Lung (tissue), 12 donors: ENCODE results near the gene TIMM10. TPM values are rescaled to one million over a fixed set of nuclear protein-coding genes. Genes with fewer than 3 reads are reported as not detected.

Experiments used
- ATAC-seq: fragments of 200-7000 bp; cut with Tn5 transposase; one replicate; pipeline ENCODE4 v1.9.1; 2020; ENCODE audit warnings: moderate number of reproducible peaks; ENCODE audit not compliant: insufficient read depth, low FRiP score
- DNase-seq, 3 donors: peaks; one replicate each; pipeline ENCODE4 v3.0.0-alpha.2; 2013 to 2017
- H3K27ac ChIP-seq, 2 donors: one replicate each; pipeline ENCODE4 v1.5.1; 2013; ENCODE audit warnings: mild to moderate bottlenecking in 2 of 2, moderate library complexity in 2 of 2, control low read depth in 1 of 2, inconsistent platforms in 1 of 2, low read depth in 1 of 2, low read length in 1 of 2
- H3K27me3 ChIP-seq, 3 donors: one replicate each; pipeline ENCODE4 v1.5.1; 2013; ENCODE audit warnings: low read length in 2 of 3; ENCODE audit not compliant: control insufficient read depth in 3 of 3, insufficient read depth in 3 of 3
- H3K36me3 ChIP-seq, 4 donors: one replicate each; pipeline ENCODE4 v1.5.1; 2013; ENCODE audit warnings: low read length in 4 of 4, mild to moderate bottlenecking in 1 of 4, moderate library complexity in 1 of 4; ENCODE audit not compliant: control insufficient read depth in 4 of 4, insufficient read depth in 4 of 4
- H3K4me1 ChIP-seq, 5 donors: one replicate each; pipeline ENCODE4 v1.5.1; 2013; ENCODE audit warnings: low read length in 5 of 5, mild to moderate bottlenecking in 2 of 5, moderate library complexity in 1 of 5; ENCODE audit not compliant: control insufficient read depth in 5 of 5, insufficient read depth in 5 of 5
- H3K4me3 ChIP-seq: one replicate; pipeline ENCODE4 v1.5.1; 2013; ENCODE audit warnings: mild to moderate bottlenecking, control low read depth, moderate library complexity
- H3K9ac ChIP-seq, 2 donors: one replicate each; pipeline ENCODE4 v1.5.1; 2013; ENCODE audit warnings: low read length in 2 of 2, control low read depth in 1 of 2; ENCODE audit not compliant: insufficient read depth in 1 of 2
- H3K9me3 ChIP-seq, 4 donors: one replicate each; pipeline ENCODE4 v1.5.1; 2013; ENCODE audit warnings: low read length in 3 of 4, mild to moderate bottlenecking in 1 of 4, moderate library complexity in 1 of 4; ENCODE audit not compliant: control insufficient read depth in 4 of 4, insufficient read depth in 3 of 4
- WGBS, 2 donors: extraction: QIAGEN DNeasy Blood & Tissue Kit; methylation state at CpG; one replicate each; pipeline ENCODE4 v1.1.7; 2013; 5-methylcytosine and 5-hydroxymethylcytosine counted together
- polyA plus RNA-seq, 2 donors: library from polyadenylated mRNA; stranded (reverse); fragments of 200-250 nt; gene quantifications; one replicate each; pipeline ENCODE4 v1.2.1, GENCODE V29; 2013
- total RNA-seq, 2 donors: library from RNA; depleted of rRNA in 1 of 2; stranded (reverse); fragments of >200 nt in 1 of 2; gene quantifications; one replicate each; pipeline ENCODE4 v1.2.1, GENCODE V29; 2014 to 2021
- TF ChIP-seq, protein P1 (sequence below): IDR thresholded peaks from 2 replicates; pipeline ENCODE4 v1.5.1; 2012; ENCODE audit warnings: mild to moderate bottlenecking; ENCODE audit errors: control extremely low read depth, extremely low read depth
- donor health status: control.
- donor health status: control.
- donor health status: Bipolar disorder and iron deficiency.
- donor health status: healthy.
- donor health status: DM: yes; HTN: yes; CAD: no.

TIMM10 gene
- total and polyA plus RNA-seq, 4 donors = 10.4 to 64.7 (median 45.8) TPM

- Histone ChIP-seq H3K27me3 (no peaks in the 10 kb centered on the region), H3K27ac (peak overlapping the region; percentile 61 to 75), H3K4me3 (no peak overlapping the region), H3K36me3 (peaks cover 0 to 5% (median 3%) of the 10 kb centered on the region in 4 donors), H3K9ac (no peak overlapping the region), H3K4me1 (peaks cover 4 to 22% (median 7%) of the 10 kb centered on the region in 5 donors), H3K9me3 (no peaks in the 10 kb centered on the region)
- ATAC-seq = no peak
- WGBS, 2 donors = 82 to 88% methylated on average over 8 of the region's 8 CpGs
- TF ChIP-seq, protein P1, sequence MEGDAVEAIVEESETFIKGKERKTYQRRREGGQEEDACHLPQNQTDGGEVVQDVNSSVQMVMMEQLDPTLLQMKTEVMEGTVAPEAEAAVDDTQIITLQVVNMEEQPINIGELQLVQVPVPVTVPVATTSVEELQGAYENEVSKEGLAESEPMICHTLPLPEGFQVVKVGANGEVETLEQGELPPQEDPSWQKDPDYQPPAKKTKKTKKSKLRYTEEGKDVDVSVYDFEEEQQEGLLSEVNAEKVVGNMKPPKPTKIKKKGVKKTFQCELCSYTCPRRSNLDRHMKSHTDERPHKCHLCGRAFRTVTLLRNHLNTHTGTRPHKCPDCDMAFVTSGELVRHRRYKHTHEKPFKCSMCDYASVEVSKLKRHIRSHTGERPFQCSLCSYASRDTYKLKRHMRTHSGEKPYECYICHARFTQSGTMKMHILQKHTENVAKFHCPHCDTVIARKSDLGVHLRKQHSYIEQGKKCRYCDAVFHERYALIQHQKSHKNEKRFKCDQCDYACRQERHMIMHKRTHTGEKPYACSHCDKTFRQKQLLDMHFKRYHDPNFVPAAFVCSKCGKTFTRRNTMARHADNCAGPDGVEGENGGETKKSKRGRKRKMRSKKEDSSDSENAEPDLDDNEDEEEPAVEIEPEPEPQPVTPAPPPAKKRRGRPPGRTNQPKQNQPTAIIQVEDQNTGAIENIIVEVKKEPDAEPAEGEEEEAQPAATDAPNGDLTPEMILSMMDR = no peak
- DNase-seq = no peak
Observed at GRCh38 chr11:57500515-57500914, 30.0 kb downstream of the TIMM10 start.

GRCh38 chr11:57499983-57500461, 30.5 kb downstream of the TIMM10 start:
- ATAC-seq (no peak), DNase-seq (no peak)
- peak overlapping the region; percentile 61 to 75 for H3K27ac ChIP-seq
- peaks cover 0 to 4% (median 3%) of the 10 kb centered on the region in 4 donors for H3K36me3 ChIP-seq
- H3K4me3 ChIP-seq = no peak overlapping the region
- TF ChIP-seq, protein P1 = no peak
- no peaks in the 10 kb centered on the region for H3K9me3 ChIP-seq
- WGBS, 2 donors = 39 to 56% methylated on average over 12 of the region's 12 CpGs
- H3K27me3 ChIP-seq = no peaks in the 10 kb centered on the region
- H3K9ac ChIP-seq = no peak overlapping the region
- H3K4me1 ChIP-seq = peaks cover 4 to 22% (median 7%) of the 10 kb centered on the region in 5 donors

- no peaks in the 10 kb centered on the region for H3K27me3 ChIP-seq
- no peak overlapping the region for H3K4me3 ChIP-seq
- peak overlapping the region; percentile 87 to 93 for H3K27ac ChIP-seq
- WGBS, 2 donors = 13 to 20% methylated on average over 34 of the region's 35 CpGs
- no peak overlapping the region for H3K9ac ChIP-seq
- TF ChIP-seq, protein P1 = no peak
- DNase-seq (peak; percentile 99), ATAC-seq (peak; percentile 99)
- H3K4me1 ChIP-seq = peaks cover 4 to 22% (median 7%) of the 10 kb centered on the region in 5 donors
- H3K9me3 ChIP-seq = no peaks in the 10 kb centered on the region
- H3K36me3 ChIP-seq = peaks cover 0 to 3% (median 1%) of the 10 kb centered on the region in 4 donors
Observed at GRCh38 chr11:57499413-57499982, 31.1 kb downstream of the TIMM10 start.
